Measurements from ENCODE around the gene ZFYVE28.

DNA sequence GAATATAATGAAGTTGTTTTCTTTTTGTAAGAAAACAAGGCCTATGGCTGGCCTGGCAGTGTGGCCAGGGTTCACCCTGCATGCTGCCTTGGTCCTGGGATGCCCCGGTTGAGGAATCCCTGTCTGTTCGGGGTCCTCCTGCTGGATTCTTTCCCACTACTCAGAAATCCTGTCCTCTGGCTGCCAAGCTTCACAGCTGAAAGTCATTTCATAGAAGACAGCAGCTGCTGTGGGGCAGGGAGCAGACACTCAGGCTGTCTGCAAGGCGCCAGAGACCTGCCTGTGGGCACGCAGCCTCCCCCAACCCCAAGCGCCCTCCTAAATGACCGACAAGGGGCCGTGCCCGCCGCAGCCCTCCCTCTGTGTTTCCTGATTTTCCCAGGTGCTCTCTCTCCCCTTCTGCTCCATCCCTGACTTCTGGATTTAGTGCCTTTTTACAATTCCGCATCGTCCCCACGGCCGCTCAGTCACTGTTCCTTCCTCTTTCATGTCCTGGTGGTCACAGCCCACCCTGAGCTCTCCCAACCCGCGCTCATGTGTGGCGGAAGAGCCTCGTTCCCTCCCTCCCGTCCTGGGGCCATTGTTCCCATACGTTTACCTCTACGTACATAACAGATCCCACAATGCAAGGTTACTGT is 27.5 kb downstream of the ZFYVE28 start:
- TF ChIP-seq, protein P1, sequence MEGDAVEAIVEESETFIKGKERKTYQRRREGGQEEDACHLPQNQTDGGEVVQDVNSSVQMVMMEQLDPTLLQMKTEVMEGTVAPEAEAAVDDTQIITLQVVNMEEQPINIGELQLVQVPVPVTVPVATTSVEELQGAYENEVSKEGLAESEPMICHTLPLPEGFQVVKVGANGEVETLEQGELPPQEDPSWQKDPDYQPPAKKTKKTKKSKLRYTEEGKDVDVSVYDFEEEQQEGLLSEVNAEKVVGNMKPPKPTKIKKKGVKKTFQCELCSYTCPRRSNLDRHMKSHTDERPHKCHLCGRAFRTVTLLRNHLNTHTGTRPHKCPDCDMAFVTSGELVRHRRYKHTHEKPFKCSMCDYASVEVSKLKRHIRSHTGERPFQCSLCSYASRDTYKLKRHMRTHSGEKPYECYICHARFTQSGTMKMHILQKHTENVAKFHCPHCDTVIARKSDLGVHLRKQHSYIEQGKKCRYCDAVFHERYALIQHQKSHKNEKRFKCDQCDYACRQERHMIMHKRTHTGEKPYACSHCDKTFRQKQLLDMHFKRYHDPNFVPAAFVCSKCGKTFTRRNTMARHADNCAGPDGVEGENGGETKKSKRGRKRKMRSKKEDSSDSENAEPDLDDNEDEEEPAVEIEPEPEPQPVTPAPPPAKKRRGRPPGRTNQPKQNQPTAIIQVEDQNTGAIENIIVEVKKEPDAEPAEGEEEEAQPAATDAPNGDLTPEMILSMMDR (IDR thresholded peaks at IDR 0.05) = no peak
- TF ChIP-seq POLR2A (IDR thresholded peaks at IDR 0.05) = no peak
